GM18507 (cell line): ENCODE data around the gene RPP38.

Experiments used
- DNase-seq: peaks from one replicate; pipeline ENCODE4 v3.0.0; 2011; ENCODE audit warnings: low read depth; ENCODE audit not compliant: insufficient read length; ENCODE audit errors: extremely low spot score
- FAIRE-seq: peaks from 2 replicates; lab custom pipeline; 2011; peaks lifted over from hg19 to GRCh38; lab: Jason Lieb, UNC

The RPP38 gene

GRCh38 chr10:15106352-15107013, 9.3 kb downstream of the RPP38 start:
- FAIRE-seq: peak; percentile 79
- no peak for DNase-seq

DNA sequence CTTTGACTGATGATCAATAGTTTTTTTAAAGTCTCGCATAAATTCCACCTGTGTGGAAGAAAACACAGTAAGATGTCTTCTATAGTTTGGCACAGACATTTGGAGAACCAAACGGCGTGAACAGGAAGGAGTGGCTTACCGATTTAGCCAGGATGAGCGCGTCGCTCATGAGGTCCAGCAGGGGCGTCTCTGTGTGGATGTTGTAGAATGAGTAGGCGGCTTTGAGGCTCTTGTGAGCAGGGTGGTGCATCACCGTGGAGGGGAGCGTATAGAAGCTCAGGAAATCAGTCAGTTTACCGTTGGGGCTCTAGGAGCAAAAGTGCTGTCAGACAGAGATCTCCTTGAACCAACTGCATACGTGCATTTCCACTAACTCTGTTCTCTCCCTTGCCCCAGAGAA, 15.5 kb downstream of the RPP38 start:
- FAIRE-seq: no peak
- DNase-seq: no peak

- no peak for FAIRE-seq
- no peak for DNase-seq
Measured at GRCh38 chr10:15113766-15114165, 16.6 kb downstream of the RPP38 start.

GRCh38 chr10:15116225-15116624, 19.1 kb downstream of the RPP38 start:
- DNase-seq (no peak), FAIRE-seq (no peak)

- FAIRE-seq (no peak), DNase-seq (no peak)
Measured at GRCh38 chr10:15118615-15119014, 21.5 kb downstream of the RPP38 start.

DNA sequence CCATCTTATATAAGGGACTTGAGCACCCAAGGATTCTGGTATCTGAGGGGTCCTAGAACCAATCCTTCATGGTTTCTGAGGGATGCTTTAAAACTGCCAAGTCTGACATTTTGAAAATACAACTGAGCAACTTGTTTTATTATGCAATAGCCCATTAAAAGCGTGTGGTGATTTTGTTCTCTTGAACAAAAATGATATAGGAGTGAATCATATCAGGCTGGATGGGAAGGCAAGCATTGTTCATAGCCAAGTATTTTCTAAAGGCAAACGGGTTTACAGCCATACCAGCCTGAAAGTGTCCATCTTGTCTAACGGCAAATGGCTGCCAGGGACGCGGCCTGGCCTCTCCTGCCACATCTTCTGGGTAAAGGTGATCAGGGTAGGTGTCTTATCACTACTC, 23.4 kb downstream of the RPP38 start:
- FAIRE-seq: no peak
- no peak for DNase-seq

GRCh38 chr10:15121707-15122106, 24.6 kb downstream of the RPP38 start:
- no peak for DNase-seq
- no peak for FAIRE-seq

DNA sequence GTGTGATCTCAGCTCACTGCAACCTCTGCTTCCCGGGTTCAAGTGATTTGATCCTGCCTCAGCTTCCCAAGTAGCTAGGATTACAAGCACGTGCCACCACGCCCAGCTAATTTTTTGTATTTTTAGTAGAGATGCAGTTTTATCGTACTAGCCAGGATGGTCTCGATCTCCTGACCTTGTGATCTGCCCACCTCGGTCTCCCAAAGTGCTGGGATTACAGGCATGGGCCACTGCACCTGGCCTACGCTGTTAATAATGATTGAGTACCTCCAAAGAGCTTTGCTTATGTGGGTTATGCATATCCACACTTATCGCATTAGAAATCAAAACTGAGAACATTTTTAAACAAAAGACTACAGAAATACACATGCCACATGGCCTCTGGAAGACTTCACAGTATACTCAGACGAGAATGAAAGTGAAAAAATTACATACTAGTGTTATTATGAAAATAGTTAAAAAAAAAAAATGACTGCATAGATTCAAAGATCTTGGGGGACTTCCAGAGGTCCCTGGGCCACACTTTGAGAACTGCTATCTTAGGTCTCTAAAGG, 25.4 kb downstream of the RPP38 start:
- FAIRE-seq: peak; percentile 59
- peak; percentile 28 for DNase-seq

GRCh38 chr10:15123749-15124184, 26.6 kb downstream of the RPP38 start:
- DNase-seq (no peak), FAIRE-seq (peak; percentile 51)

DNA sequence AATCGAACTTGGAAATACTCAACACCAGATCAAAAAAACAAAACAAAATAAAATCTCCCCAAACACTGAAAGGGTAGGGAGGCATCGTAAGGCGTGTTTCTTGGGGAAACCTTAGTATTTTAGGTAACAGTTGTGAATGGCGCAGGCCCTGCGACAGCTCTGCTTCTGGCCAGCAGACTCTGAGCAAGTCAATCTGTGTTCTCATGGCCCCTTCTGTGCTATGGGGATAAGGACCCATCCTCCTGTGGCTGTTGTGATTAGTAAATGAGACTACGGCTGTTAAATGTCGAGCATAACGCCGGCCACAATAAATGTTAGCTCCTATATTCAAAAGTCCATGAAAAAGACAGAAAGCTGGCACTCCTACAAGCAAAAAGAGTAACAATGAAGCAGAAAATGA, 27.0 kb downstream of the RPP38 start:
- no peak for DNase-seq
- no peak for FAIRE-seq

DNA sequence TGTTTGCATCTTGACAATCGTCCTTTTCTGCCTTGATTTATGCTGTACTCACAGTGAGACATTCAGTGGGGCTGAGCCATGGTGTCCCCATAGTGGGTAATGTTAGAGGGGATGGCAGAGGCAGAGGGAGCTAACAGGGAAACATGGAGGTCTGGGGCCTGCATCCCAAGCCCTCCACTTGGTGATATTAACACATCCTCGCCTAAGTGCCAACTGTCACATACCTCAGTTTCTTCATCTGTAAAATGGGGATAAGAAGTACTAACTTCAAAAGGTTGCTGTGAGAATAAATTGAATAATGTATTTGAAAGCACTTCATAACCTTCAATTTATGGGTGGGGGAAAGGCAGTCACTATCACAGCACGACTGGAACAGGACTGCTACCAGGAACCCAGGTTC, 27.8 kb downstream of the RPP38 start:
- DNase-seq (no peak), FAIRE-seq (no peak)

- FAIRE-seq (no peak), DNase-seq (no peak)
Measured at GRCh38 chr10:15131330-15131729, 34.2 kb downstream of the RPP38 start.

DNA sequence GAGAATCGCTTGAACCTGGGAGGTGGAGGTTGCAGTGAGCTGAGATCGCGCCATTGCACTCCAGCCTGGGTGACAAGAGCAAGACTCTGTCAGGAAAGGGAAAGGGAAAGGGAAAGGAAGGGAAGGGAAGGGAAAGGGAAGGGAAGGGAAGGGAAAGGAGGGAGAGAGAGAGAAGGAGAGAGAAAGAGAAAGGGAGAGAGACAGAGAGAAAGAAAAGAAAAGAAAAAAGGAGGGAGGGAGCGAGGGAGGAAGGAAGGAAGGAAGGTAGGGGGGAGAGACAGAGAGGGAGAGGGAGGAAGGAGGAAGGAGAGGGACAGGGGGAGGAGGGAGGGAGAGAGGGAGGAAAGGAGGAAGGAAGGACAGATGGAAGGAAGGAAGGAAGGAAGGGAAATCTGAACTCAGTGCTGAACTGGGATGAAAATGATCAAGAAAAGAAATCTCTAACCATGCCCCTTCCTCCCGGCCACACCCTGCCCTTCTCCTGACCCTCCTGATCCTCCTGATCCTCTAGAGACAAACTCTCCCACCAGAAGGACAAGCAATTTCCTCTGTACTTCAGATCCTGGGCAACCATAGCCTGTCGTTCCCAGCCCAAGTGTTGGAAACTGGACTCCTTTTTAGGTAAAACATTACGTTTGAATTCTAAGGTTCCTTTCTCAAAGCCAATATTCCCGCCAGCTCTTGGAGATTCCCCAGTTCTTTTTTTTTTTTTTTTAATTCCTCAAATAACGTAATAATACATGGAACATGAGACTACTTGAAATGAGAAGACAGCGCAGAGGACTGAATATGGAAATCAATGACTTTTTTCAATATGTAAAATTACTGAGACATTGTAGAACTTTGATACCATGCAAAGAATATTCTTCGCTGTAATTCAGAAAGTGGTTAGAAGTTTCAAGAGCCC, 39.2 kb downstream of the RPP38 start:
- no peak for FAIRE-seq
- DNase-seq: no peak

GRCh38 chr10:15137036-15137359, 39.8 kb downstream of the RPP38 start:
- no peak for DNase-seq
- no peak for FAIRE-seq

- FAIRE-seq: no peak
- DNase-seq: no peak
Measured at GRCh38 chr10:15137636-15138035, 40.5 kb downstream of the RPP38 start.

- no peak for FAIRE-seq
- DNase-seq: no peak
Measured at GRCh38 chr10:15140698-15141097, 43.5 kb downstream of the RPP38 start.

GRCh38 chr10:15141136-15142054, 44.2 kb downstream of the RPP38 start:
- FAIRE-seq (peak; percentile 82), DNase-seq (peak; percentile 35)

- no peak for FAIRE-seq
- DNase-seq: no peak
Measured at GRCh38 chr10:15144788-15145187, 47.6 kb downstream of the RPP38 start.

- FAIRE-seq (no peak), DNase-seq (no peak)
Measured at GRCh38 chr10:15146366-15146765, 49.2 kb downstream of the RPP38 start.
